HPDE6-E6E7 (cell line): Measurements from ENCODE around the gene MXRA8.

Experiments used
- DNase-seq: peaks from one replicate; pipeline ENCODE4 v3.0.0; 2011; ENCODE audit warnings: missing footprints; ENCODE audit errors: extremely low spot score

The MXRA8 gene

GRCh38 chr1:1367315-1367714 is 9.0 kb upstream of the MXRA8 start:
- DNase-seq: no peak

GRCh38 chr1:1366699-1367066 is 8.3 kb upstream of the MXRA8 start:
- DNase-seq: no peak

- DNase-seq: no peak
Measured at GRCh38 chr1:1365875-1366698, 7.7 kb upstream of the MXRA8 start.

DNA sequence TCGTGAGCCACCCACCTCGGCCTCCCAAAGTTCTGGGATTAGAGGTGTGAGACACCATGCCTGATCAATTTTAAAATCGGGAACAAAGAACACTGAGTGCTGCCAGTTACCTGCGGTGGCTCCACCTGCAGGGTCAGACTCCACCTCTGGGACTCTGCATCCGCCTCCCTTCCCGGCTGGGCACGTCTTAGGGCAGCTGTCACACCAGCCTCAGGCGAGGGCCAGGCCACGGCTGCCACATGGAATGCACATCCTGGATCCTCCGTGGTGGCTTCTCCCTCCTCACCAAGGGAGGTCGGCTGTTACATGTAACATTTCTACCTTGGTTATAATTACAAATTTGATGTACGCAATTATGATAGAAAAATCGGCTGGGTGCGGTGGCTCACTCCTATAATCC is 5.9 kb upstream of the MXRA8 start:
- DNase-seq: no peak

GRCh38 chr1:1361982-1362423 is 3.6 kb upstream of the MXRA8 start:
- no peak for DNase-seq

DNA sequence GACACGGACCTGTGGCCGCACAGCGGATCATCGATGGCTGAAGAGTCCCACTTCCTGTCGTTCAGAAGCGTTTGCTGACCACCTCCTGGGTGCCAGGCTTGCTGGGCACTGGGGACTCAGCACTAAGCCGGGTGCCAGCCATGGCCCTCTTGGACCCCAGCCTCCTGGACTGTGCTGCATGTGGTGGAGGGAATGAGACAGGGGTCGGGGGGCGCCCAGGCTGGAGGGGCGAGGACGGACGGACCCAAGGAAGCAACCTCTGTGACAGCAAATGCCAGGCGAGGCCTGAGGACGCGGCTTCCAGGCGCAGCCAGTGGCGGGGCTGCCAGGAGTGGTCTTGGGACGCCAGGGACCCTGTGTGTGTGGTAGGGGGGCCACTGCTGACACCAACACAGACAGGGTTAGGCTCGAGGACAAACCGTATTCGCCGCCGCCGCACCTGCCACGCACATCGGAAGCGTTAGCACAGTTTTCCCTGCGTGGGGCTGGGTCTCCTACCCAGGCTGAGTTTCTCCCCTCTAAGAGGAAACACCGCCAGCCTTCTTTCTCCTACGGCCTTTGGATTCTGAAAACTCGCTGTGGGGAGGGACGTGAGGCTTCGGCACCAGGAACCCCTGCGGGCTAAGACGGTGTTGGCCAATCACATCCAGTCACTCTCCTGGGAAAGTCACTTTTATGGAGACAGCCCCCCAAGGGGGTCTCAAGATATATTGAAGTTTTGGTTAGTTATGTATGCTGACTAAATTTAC is 3.1 kb upstream of the MXRA8 start:
- no peak for DNase-seq

DNA sequence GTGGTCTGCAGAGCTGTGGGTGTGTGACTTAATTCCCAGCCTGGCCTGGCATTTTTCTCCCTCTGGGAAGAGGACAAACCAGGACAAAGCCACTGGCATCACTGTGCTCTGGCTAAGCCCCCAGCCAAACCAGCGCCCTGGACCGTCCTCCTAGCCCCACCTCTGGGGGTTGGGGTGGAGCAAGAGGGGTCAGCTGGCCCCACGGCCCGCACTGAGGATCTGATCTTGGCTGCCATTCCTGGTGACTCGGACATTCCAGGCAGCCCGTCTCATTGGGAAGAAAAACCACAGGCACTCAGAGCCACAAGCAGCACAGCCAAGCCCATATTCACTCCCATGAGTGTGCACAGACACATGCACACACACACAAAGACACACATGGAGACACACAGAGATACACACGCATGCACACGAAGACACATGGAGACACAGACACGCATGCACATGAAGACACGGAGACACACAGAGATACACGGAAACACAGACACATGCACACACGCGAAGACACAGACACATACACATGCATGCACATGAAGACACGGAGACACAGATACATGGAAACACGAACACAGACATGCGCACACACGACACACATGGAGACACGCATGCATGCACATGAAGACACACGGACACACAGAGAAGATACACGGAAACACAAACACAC is 2.3 kb upstream of the MXRA8 start:
- DNase-seq: no peak

DNA sequence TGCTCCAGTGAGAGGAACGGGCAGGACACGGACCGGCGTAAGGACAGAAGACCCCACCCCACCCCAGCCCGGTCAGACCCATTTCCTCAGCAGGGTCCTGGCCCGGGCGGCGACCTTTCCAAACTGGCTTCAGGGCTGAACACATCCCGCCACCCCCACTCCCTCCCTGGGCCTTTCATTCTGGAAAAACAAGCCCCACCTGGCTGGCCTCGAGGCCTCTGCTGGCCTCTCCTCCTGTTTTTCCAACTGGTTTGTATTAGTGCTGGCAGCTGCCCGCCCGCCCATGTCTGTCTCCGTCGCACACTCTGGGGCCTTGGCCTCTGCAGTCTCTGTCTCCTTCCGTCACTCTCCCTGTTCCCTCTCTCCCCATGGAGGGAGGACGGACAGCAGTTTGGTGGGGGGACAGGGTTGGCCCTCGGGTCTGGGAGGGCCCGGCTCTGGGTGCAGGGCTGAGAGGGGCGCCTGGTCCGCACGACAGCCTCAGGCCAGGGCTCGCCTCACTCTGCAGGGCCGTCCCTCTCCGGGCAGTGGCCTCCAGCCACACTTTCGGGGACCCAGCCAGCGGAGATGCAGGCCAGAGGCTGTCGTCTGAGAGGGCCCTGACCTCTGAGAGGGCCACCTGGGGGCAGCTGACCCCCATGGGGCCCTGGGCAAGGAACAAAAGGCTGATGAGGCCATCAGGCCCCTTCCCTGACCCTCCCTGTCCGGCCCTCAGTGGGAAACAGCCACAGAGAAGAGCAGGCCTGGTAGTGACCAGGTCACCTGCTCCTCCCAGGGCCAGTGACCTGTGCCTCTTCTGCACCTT is 1.5 kb upstream of the MXRA8 start:
- no peak for DNase-seq

DNA sequence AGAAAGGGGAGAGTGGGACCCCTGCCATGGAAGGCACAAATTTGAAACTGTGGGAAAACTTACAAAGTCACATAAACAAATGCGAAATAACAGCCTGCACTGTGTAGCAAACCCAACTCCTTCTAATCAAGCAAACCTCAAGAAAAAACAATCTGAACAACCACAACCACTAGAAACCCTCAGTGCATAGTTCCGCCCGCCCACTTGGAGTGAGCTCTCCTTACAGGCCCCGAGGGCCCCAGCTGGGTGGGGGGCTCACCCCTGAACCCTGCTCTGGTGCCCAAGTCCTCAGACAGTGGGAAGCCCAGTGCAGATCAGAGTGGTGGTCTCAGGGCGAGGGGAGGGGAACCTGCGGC is 931 bp upstream of the MXRA8 start:
- no peak for DNase-seq

DNA sequence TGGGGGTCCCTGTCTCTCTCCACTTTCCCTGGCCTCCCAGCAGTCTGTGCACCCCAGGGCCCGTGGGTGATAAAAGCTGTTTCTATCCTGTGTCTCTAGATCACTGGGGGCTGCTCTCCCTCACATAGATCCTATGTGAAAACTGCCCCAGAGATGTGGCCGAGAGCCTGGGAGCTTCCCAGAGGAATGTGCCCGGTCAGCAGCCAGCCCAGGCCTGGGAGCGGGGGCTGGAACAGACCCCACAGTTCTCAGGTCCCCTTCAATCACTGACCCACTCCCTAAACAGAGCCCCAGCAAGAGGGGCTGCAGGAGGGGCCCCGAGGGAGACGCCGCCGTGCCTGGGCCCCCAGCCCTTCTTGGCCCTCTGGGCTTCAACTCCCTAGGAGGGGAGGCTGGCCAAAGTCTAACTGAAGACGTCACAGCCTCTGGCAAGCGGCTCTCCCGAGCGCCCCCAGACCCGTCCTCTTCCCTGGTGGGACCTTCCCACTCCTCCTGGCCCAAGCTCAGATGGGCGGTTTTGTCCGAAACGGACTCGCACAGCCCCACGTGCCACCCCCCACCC is 403 bp downstream of the MXRA8 start:
- no peak for DNase-seq

DNA sequence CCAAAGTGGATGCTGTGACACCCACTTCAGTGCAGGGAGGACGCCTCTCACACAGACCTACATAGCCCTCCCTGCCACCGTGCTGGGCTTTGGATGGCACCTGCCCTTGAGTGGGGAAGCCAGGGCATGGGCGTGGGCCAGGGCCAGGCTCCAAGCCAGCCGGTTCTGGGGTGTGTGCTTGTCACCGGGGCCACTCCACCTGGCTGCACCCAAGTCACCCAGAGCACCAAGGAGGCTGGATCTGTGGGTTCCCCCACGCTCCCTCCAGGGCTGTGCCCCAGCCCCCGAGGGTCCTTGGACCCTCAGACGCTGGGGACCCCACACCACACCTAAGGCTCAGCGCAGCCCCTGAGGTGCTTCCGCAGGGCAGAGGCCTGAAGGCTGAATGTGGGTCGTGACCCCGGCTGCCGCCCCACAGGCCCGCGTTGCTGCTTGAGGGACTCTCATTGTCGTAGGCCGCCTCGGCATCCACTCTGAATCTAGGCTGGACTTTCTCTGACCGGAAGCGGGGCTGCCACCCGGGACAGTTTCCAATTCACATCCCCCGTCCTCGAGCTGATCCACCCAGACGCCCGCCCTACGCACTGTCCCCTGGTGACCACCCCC is 1.5 kb downstream of the MXRA8 start:
- DNase-seq: no peak

GRCh38 chr1:1356166-1356795 is 2.1 kb downstream of the MXRA8 start:
- no peak for DNase-seq

GRCh38 chr1:1355416-1355815 is 2.9 kb downstream of the MXRA8 start:
- no peak for DNase-seq

GRCh38 chr1:1354271-1355247 is 3.8 kb downstream of the MXRA8 start:
- no peak for DNase-seq

DNA sequence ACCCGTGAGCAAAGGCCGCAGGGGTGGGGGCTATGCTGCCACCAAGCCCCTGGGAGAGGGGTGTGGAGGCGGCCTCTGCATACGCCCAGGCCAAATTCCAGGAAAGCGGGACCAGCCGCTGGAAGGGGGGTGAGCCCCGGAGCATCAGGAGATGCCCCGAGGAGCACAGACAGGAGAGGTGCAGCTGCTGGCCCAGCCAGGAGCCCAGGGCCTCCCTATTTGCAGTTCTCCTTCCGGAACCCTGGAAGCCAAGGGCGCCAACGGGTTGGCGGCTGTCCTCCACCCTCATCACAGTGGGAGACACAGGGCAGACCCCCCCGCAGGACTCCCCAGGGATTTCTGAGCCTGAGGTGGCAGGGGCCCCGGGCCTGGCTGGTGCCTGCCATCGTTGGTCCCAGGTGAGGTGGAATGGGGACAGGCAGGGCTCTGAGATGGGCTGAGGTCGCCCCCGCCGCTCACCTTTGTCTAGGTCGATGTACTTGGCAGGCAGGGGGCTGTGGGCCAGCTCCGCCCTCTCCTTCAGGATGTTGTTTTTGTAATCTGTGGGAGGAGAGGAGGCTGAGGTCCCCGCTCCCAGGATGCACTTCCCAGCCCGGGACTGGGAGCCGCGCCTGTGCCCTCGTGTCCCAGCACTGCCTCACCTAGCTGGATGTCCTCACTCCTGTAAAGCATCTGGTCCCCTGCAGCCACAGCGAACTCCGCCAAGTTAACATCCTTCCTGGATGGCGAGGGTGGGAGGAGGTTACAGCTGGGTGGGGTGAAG is 4.8 kb downstream of the MXRA8 start:
- no peak for DNase-seq

GRCh38 chr1:1352786-1353388 is 5.5 kb downstream of the MXRA8 start:
- DNase-seq: no peak

- no peak for DNase-seq
Measured at GRCh38 chr1:1351511-1352427, 6.6 kb downstream of the MXRA8 start.
